ENCODE results near the gene CNTD1.

GRCh38 chr17:42791948-42792347, 6.7 kb upstream of the CNTD1 start:
- TF ChIP-seq POLR2A (IDR thresholded peaks at IDR 0.05; ENCODE audit: low read depth, low read length) (no peak), POLR2AphosphoS5 (IDR thresholded peaks at IDR 0.05; ENCODE audit: low read depth, low read length) (no peak), TAF1 (IDR thresholded peaks at IDR 0.05; ENCODE audit: borderline replicate concordance, low read depth, low read length) (no peak)

All from GM12892 (cell line).